22Rv1 (cell line): ENCODE results near the gene CGNL1.

ENCODE experiments used
- CTCF ChIP-seq: fragments of 450-650 bp; IDR thresholded peaks from 2 replicates; pipeline ENCODE4 v1.5.1; 2017; ENCODE audit warnings: mild to moderate bottlenecking
- ZFX ChIP-seq: fragments of 450-650 bp; IDR thresholded peaks from 2 replicates; pipeline ENCODE4 v1.6.1; 2017; ENCODE audit warnings: antibody characterized with exemption, borderline replicate concordance

- TF ChIP-seq CTCF: no peak
- no peak for TF ChIP-seq ZFX
Measured at GRCh38 chr15:57464480-57464879, 88.2 kb downstream of the CGNL1 start.
